Measurements from ENCODE around the gene SIGLEC6.

Gene SIGLEC6

GRCh38 chr19:51467864-51468544, 63.5 kb downstream of the SIGLEC6 start:
- Histone ChIP-seq H3K27ac (peak overlapping the region; percentile 55), H3K4me1 (ENCODE audit: control insufficient read depth in 1 of 2, insufficient read depth in 1 of 2, low read depth in 1 of 2, low read length in 1 of 2) (peaks cover 49 to 51% of the 10 kb centered on the region in 2 experiments), H3K9me3 (no peaks in the 10 kb centered on the region), H3K36me3 (no peaks in the 10 kb centered on the region), H3K4me3 (ENCODE audit: low read depth in 1 of 2, low read length in 1 of 2) (no peak overlapping the region), H3K27me3 (no peaks in the 10 kb centered on the region)
- TF ChIP-seq, protein P1, sequence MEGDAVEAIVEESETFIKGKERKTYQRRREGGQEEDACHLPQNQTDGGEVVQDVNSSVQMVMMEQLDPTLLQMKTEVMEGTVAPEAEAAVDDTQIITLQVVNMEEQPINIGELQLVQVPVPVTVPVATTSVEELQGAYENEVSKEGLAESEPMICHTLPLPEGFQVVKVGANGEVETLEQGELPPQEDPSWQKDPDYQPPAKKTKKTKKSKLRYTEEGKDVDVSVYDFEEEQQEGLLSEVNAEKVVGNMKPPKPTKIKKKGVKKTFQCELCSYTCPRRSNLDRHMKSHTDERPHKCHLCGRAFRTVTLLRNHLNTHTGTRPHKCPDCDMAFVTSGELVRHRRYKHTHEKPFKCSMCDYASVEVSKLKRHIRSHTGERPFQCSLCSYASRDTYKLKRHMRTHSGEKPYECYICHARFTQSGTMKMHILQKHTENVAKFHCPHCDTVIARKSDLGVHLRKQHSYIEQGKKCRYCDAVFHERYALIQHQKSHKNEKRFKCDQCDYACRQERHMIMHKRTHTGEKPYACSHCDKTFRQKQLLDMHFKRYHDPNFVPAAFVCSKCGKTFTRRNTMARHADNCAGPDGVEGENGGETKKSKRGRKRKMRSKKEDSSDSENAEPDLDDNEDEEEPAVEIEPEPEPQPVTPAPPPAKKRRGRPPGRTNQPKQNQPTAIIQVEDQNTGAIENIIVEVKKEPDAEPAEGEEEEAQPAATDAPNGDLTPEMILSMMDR (IDR thresholded peaks at IDR 0.05) = no peak

Data from neutrophil (primary cell).